ENCODE results near the gene NCKAP5.

- TF ChIP-seq EZH2 (IDR thresholded peaks at IDR 0.05; ENCODE audit: borderline replicate concordance, insufficient read depth, low read depth, low read length, poor library complexity, severe bottlenecking) (no peak), CTCF (IDR thresholded peaks at IDR 0.05) (no peak)
These were observed 39.4 kb upstream of the NCKAP5 start for GRCh38 chr2:133607679-133608078.
